GM12892 (cell line): ENCODE results near the gene ASPN.

Source experiments
- POLR2A ChIP-seq: IDR thresholded peaks from 2 replicates; pipeline ENCODE4 v1.6.1; 2011; ENCODE audit warnings: low read depth, low read length, control low read depth
- TAF1 ChIP-seq: IDR thresholded peaks from 2 replicates; pipeline ENCODE4 v1.6.1; 2011; ENCODE audit warnings: low read depth, mild to moderate bottlenecking, control low read depth, low read length, borderline replicate concordance

DNA sequence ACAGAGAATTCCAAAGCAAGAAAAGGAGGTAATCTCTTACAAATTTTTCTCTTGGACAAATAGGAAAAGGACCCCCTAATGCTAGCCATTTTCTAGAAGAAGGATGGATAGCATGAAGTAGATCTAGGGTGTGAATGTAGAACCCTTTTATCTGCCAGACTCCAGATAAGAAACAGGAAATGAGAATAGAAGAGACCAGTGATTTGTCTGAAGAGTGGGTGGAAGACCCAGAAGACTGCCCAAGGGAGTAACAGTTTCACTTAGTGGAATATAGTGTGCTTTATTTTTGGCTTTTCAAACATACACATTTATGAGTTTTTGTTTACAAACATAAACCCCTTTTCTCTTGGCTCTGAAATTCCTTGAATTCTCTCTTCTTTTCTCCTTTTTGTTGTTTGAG, 28.4 kb upstream of the ASPN start:
- TF ChIP-seq POLR2A (no peak), TAF1 (no peak)
